ENCODE results near the gene IFNL1. TPM values are rescaled to one million over a fixed set of nuclear protein-coding genes. Genes with fewer than 3 reads are reported as not detected.
"Not testable (repeated sequence)": the region's sequence is repeated elsewhere in the genome, so short reads cannot be mapped to it uniquely, and the experiment has no call there.

Gene IFNL1
- total and polyA plus RNA-seq, 7 donors = not detected

GRCh38 chr19:39336483-39336882 lies 40.3 kb downstream of the IFNL1 start:
- 63 to 66% (median 64%) methylated on average over 3 of the region's 3 CpGs for WGBS, 3 donors

GRCh38 chr19:39339674-39340073 lies 43.5 kb downstream of the IFNL1 start:
- WGBS, 3 donors = 96 to 100% (median 99%) methylated on average over 1 of the region's 1 CpG
- Histone ChIP-seq H3K4me3 (no peak overlapping the region), H3K9me3 (no peaks in the 10 kb centered on the region), H3K36me3 (ENCODE audit: insufficient read depth in 1 of 2, low read depth in 1 of 2) (no peaks in the 10 kb centered on the region), H3K27me3 (ENCODE audit: insufficient read depth in 3 of 3, low read length in 2 of 3) (no peaks in the 10 kb centered on the region), H3K27ac (no peak overlapping the region), H3K4me1 (peaks cover 11% of the 10 kb centered on the region)
- DNase-seq = no peak
- no peak for ATAC-seq
- intact Hi-C loops (cut with DNase I) = loop anchor here (5.0 to 10.0 kb wide), 6 partner anchors 53 to 195 kb away; partner anchors contain the start of genes EID2B (in 2 of the 2), MED29 (in 1 of the 2), PAF1 (in 1 of the 2) and PLEKHG2 (in 1 of the 2)
- no peak for TF ChIP-seq CTCF (IDR thresholded peaks at IDR 0.05)

More at GRCh38 chr19:39336483-39336882, 40.3 kb downstream of the IFNL1 start:
- Histone ChIP-seq H3K27ac (no peak overlapping the region), H3K4me3 (peak overlapping the region; percentile 52), H3K27me3 (ENCODE audit: insufficient read depth in 3 of 3, low read length in 2 of 3) (no peaks in the 10 kb centered on the region), H3K9me3 (no peaks in the 10 kb centered on the region), H3K36me3 (ENCODE audit: insufficient read depth in 1 of 2, low read depth in 1 of 2) (no peaks in the 10 kb centered on the region), H3K4me1 (peaks cover 4% of the 10 kb centered on the region)
- DNase-seq = no peak
- intact Hi-C loops (cut with DNase I) = no loop called here
- TF ChIP-seq CTCF (IDR thresholded peaks at IDR 0.05) = no peak
- ATAC-seq = no peak

GRCh38 chr19:39340156-39340555 lies 43.9 kb downstream of the IFNL1 start:
- not testable (repeated sequence) for H3K27ac ChIP-seq; ATAC-seq; H3K9me3 ChIP-seq; H3K4me3 ChIP-seq; H3K27me3 ChIP-seq (ENCODE audit: insufficient read depth in 3 of 3, low read length in 2 of 3); DNase-seq; H3K36me3 ChIP-seq (ENCODE audit: insufficient read depth in 1 of 2, low read depth in 1 of 2)
- intact Hi-C loops (cut with DNase I) = loop anchor here (5.0 to 10.0 kb wide), 6 partner anchors 52 to 195 kb away; partner anchors contain the start of genes EID2B (in 2 of the 2), MED29 (in 1 of the 2), PAF1 (in 1 of the 2) and PLEKHG2 (in 1 of the 2)
- H3K4me1 ChIP-seq = peaks cover 16% of the 10 kb centered on the region
- WGBS, 3 donors = 85 to 91% (median 86%) methylated on average over 7 of the region's 7 CpGs

GRCh38 chr19:39341129-39341718 lies 45.0 kb downstream of the IFNL1 start:
- intact Hi-C loops (cut with DNase I) = loop anchor here (5.0 to 10.0 kb wide), 6 partner anchors 51 to 194 kb away; partner anchors contain the start of genes EID2B (in 2 of the 2), MED29 (in 1 of the 2), PAF1 (in 1 of the 2) and PLEKHG2 (in 1 of the 2)
- no peak for TF ChIP-seq CTCF (IDR thresholded peaks at IDR 0.05)
- ATAC-seq = peak in 3 of 4 donors; percentile 7 to 36 (median 19)
- H3K36me3 ChIP-seq (ENCODE audit: insufficient read depth in 1 of 2, low read depth in 1 of 2) = peaks cover 3 to 10% of the 10 kb centered on the region in 2 donors
- H3K27ac ChIP-seq = peak overlapping the region; percentile 86
- peak overlapping the region; percentile 91 for H3K4me3 ChIP-seq
- H3K4me1 ChIP-seq = peaks cover 27% of the 10 kb centered on the region
- DNase-seq = peak in 1 of 2 donors; percentile 61
- H3K27me3 ChIP-seq (ENCODE audit: insufficient read depth in 3 of 3, low read length in 2 of 3) = no peaks in the 10 kb centered on the region
- WGBS, 3 donors = 1 to 2% (median 1%) methylated on average over 17 of the region's 17 CpGs
- no peaks in the 10 kb centered on the region for H3K9me3 ChIP-seq
